Hepatocyte (in vitro differentiated cells): ENCODE measurements around the gene SLC1A2. TPM values are rescaled to one million over a fixed set of nuclear protein-coding genes. Genes with fewer than 3 reads are reported as not detected.

ENCODE experiments used
- DNase-seq: peaks from one replicate; pipeline ENCODE4 v3.0.0-alpha.2; 2016; ENCODE audit warnings: low spot score
- H2AFZ ChIP-seq: fragments of 200-600 bp; sonication (generic); 2 replicates; pipeline ENCODE4 v1.6.0; 2016; ENCODE audit warnings: antibody characterized with exemption, mild to moderate bottlenecking
- H3K27ac ChIP-seq: fragments of 200-600 bp; sonication (generic); 2 replicates; pipeline ENCODE4 v1.5.1; 2016; ENCODE audit warnings: mild to moderate bottlenecking
- H3K27me3 ChIP-seq: fragments of 200-600 bp; sonication (generic); 2 replicates; pipeline ENCODE4 v1.6.1; 2016
- H3K36me3 ChIP-seq: fragments of 200-600 bp; sonication (generic); replicated peaks from 2 replicates; pipeline ENCODE4 v1.5.1; 2016; ENCODE audit warnings: low read depth; ENCODE audit not compliant: insufficient read depth
- H3K4me1 ChIP-seq: fragments of 200-600 bp; sonication (generic); 2 replicates; pipeline ENCODE4 v1.5.1; 2016; ENCODE audit warnings: mild to moderate bottlenecking, moderate library complexity; ENCODE audit not compliant: insufficient read depth
- H3K4me2 ChIP-seq: fragments of 200-600 bp; sonication (generic); 2 replicates; pipeline ENCODE4 v1.6.0; 2016
- H3K4me3 ChIP-seq: fragments of 200-600 bp; sonication (generic); 2 replicates; pipeline ENCODE4 v1.5.1; 2016; ENCODE audit warnings: mild to moderate bottlenecking
- H3K79me2 ChIP-seq: fragments of 200-600 bp; sonication (generic); 2 replicates; pipeline ENCODE4 v1.6.0; 2017; ENCODE audit warnings: mild to moderate bottlenecking
- H3K9me2 ChIP-seq: fragments of 200-600 bp; sonication (generic); replicated peaks from 2 replicates; pipeline ENCODE4 v1.6.0; 2017; ENCODE audit warnings: mild to moderate bottlenecking; ENCODE audit not compliant: insufficient read depth
- H3K9me3 ChIP-seq: fragments of 200-600 bp; sonication (generic); 2 replicates; pipeline ENCODE4 v1.5.1; 2016; ENCODE audit warnings: low read depth, mild to moderate bottlenecking
- H4K20me1 ChIP-seq: fragments of 200-600 bp; sonication (generic); 2 replicates; pipeline ENCODE4 v1.6.0; 2016; ENCODE audit warnings: mild to moderate bottlenecking; ENCODE audit not compliant: insufficient read depth, poor library complexity, severe bottlenecking
- EZH2 ChIP-seq: fragments of 200-600 bp; sonication (generic); IDR thresholded peaks from 2 replicates; pipeline ENCODE4 v1.6.1; 2016; ENCODE audit warnings: antibody characterized with exemption, mild to moderate bottlenecking, borderline replicate concordance
- EZH2phosphoT487 ChIP-seq: fragments of 200-600 bp; sonication (generic); IDR thresholded peaks from one replicate; pipeline ENCODE4 v1.6.1; 2018; ENCODE audit warnings: antibody characterized with exemption, mild to moderate bottlenecking, low read depth, moderate library complexity; ENCODE audit not compliant: unreplicated experiment, severe bottlenecking
- WGBS: methylation state at CpG from one replicate; pipeline ENCODE4 v1.1.6; 2016; ENCODE audit warnings: low lambda C conversion rate; ENCODE audit errors: missing lambda C conversion rate; 5-methylcytosine and 5-hydroxymethylcytosine counted together
- polyA plus RNA-seq: library from polyadenylated mRNA; unstranded; fragments of >200 nt; fragmentation: Nextera tagmentation; extraction: Ambion mirVana; gene quantifications from 2 replicates; pipeline ENCODE4 v1.2.1, GENCODE V29; 2016
- total RNA-seq: library from RNA; depleted of rRNA; stranded (reverse); fragments of >200 nt; gene quantifications from 2 replicates; pipeline ENCODE4 v1.2.3, GENCODE V29; 2014
- TF ChIP-seq, protein P1 (sequence below): fragments of 200-600 bp; sonication (generic); IDR thresholded peaks from 2 replicates; pipeline ENCODE4 v1.5.1; 2016; ENCODE audit warnings: antibody characterized with exemption, mild to moderate bottlenecking; ENCODE audit not compliant: poor library complexity

Gene SLC1A2
- total and polyA plus RNA-seq, 2 experiments from 2014 or later: 0.59 to 2.9 TPM

GRCh38 chr11:35343033-35343598, 76.2 kb downstream of the SLC1A2 start:
- H3K27ac ChIP-seq: no peak overlapping the region
- no peaks in the 10 kb centered on the region for H3K79me2 ChIP-seq
- H3K4me2 ChIP-seq: no peak overlapping the region
- H4K20me1 ChIP-seq: no peaks in the 10 kb centered on the region
- DNase-seq: no peak
- TF ChIP-seq EZH2phosphoT487 (no peak), EZH2 (no peak)
- TF ChIP-seq, protein P1, sequence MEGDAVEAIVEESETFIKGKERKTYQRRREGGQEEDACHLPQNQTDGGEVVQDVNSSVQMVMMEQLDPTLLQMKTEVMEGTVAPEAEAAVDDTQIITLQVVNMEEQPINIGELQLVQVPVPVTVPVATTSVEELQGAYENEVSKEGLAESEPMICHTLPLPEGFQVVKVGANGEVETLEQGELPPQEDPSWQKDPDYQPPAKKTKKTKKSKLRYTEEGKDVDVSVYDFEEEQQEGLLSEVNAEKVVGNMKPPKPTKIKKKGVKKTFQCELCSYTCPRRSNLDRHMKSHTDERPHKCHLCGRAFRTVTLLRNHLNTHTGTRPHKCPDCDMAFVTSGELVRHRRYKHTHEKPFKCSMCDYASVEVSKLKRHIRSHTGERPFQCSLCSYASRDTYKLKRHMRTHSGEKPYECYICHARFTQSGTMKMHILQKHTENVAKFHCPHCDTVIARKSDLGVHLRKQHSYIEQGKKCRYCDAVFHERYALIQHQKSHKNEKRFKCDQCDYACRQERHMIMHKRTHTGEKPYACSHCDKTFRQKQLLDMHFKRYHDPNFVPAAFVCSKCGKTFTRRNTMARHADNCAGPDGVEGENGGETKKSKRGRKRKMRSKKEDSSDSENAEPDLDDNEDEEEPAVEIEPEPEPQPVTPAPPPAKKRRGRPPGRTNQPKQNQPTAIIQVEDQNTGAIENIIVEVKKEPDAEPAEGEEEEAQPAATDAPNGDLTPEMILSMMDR: no peak
- no peaks in the 10 kb centered on the region for H3K9me3 ChIP-seq
- no peaks in the 10 kb centered on the region for H3K36me3 ChIP-seq
- peaks cover 11% of the 10 kb centered on the region for H3K4me1 ChIP-seq
- no peaks in the 10 kb centered on the region for H3K9me2 ChIP-seq
- H3K4me3 ChIP-seq: no peak overlapping the region
- WGBS: 92% methylated on average over 5 of the region's 5 CpGs
- H3K27me3 ChIP-seq: no peaks in the 10 kb centered on the region
- H2AFZ ChIP-seq: no peak overlapping the region

DNA sequence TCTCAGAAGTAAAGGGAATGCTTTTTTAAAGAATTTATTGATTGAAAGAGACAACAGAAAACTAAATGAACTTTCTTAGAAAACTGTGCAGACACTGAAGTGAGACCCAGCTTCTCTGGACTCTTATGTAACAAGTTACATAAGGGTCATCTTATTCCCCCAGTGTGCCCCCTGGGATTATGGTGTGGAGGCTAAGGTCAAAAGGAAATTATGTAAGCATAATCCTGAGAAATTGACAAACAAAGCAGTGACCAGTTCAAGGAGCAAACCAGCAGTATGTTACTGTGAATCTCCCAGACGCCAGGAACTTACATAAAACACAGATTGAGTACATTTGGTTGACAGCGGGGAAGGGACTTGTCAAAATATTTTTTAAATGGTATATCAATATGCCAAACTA, 78.6 kb downstream of the SLC1A2 start:
- Histone ChIP-seq H4K20me1 (no peaks in the 10 kb centered on the region), H3K4me2 (no peak overlapping the region), H3K36me3 (no peaks in the 10 kb centered on the region), H2AFZ (no peak overlapping the region), H3K9me2 (no peaks in the 10 kb centered on the region), H3K4me1 (no peaks in the 10 kb centered on the region), H3K79me2 (no peaks in the 10 kb centered on the region), H3K27ac (no peak overlapping the region), H3K9me3 (no peaks in the 10 kb centered on the region), H3K4me3 (no peak overlapping the region), H3K27me3 (no peaks in the 10 kb centered on the region)
- TF ChIP-seq, protein P1: no peak
- TF ChIP-seq EZH2 (no peak), EZH2phosphoT487 (no peak)
- WGBS: 92% methylated on average over 2 of the region's 2 CpGs
- DNase-seq: no peak

- H3K9me2 ChIP-seq: no peaks in the 10 kb centered on the region
- H3K4me1 ChIP-seq: no peaks in the 10 kb centered on the region
- DNase-seq: no peak
- WGBS: 80% methylated on average over 3 of the region's 3 CpGs
- no peaks in the 10 kb centered on the region for H3K9me3 ChIP-seq
- H3K4me3 ChIP-seq: no peak overlapping the region
- H3K4me2 ChIP-seq: no peak overlapping the region
- TF ChIP-seq EZH2phosphoT487: no peak
- no peak for TF ChIP-seq EZH2
- TF ChIP-seq, protein P1: no peak
- no peaks in the 10 kb centered on the region for H4K20me1 ChIP-seq
- H2AFZ ChIP-seq: no peak overlapping the region
- no peak overlapping the region for H3K27ac ChIP-seq
- no peaks in the 10 kb centered on the region for H3K36me3 ChIP-seq
- no peaks in the 10 kb centered on the region for H3K79me2 ChIP-seq
- no peaks in the 10 kb centered on the region for H3K27me3 ChIP-seq
Measured at GRCh38 chr11:35340071-35340470, 79.3 kb downstream of the SLC1A2 start.

DNA sequence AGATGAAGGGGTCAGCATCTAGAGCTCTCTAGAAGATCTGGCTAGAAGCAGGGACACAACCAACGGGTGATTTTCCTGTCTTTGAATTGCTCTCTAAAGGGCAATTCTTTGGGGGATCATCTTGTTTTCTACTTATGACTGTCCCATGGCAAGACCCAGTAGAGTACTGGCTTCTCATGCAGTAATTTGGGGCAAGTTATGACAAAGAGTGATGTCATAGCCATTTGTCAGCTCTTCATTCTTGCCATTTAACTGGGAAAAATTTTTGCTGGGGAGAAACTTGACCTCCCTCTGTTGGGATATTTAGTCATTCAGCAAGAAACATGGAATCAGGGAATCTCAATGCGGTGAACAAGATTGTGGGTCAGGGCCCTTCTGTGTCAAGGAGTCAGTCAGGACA, 80.4 kb downstream of the SLC1A2 start:
- H3K4me3 ChIP-seq: no peak overlapping the region
- no peaks in the 10 kb centered on the region for H3K9me3 ChIP-seq
- no peaks in the 10 kb centered on the region for H3K9me2 ChIP-seq
- H3K27ac ChIP-seq: no peak overlapping the region
- DNase-seq: no peak
- H3K36me3 ChIP-seq: no peaks in the 10 kb centered on the region
- no peak overlapping the region for H3K4me2 ChIP-seq
- TF ChIP-seq EZH2: no peak
- TF ChIP-seq EZH2phosphoT487: no peak
- TF ChIP-seq, protein P1: no peak
- no peak overlapping the region for H2AFZ ChIP-seq
- WGBS: 98% methylated on average over 2 of the region's 2 CpGs
- no peaks in the 10 kb centered on the region for H4K20me1 ChIP-seq
- no peaks in the 10 kb centered on the region for H3K4me1 ChIP-seq
- H3K79me2 ChIP-seq: no peaks in the 10 kb centered on the region
- no peaks in the 10 kb centered on the region for H3K27me3 ChIP-seq
